PFSK-1 (cell line): ENCODE measurements around the gene UBXN1.

Experiments used
- FOXP2 ChIP-seq: optimal IDR thresholded peaks from 2 replicates; pipeline ENCODE3; 2011; ENCODE audit warnings: borderline replicate concordance, control low read depth, inconsistent platforms; ENCODE audit not compliant: insufficient read depth; ENCODE audit errors: extremely low read length, extremely low read depth
- POLR2AphosphoS5 ChIP-seq: IDR thresholded peaks from 2 replicates; pipeline ENCODE4 v1.6.1; 2012; ENCODE audit warnings: low read depth, mild to moderate bottlenecking, control low read depth, low read length, moderate library complexity
- REST ChIP-seq, 2 experiments: IDR thresholded peaks; 2 replicates each; pipeline versions ENCODE4 v1.6.1 to v1.8.0; 2011 to 2012; ENCODE audit warnings: low read depth in 2 of 2, low read length in 2 of 2, control low read depth in 1 of 2, inconsistent platforms in 1 of 2, mild to moderate bottlenecking in 1 of 2, moderate library complexity in 1 of 2; ENCODE audit not compliant: insufficient read depth in 1 of 2
- SIN3A ChIP-seq: IDR thresholded peaks from 2 replicates; pipeline ENCODE4 v1.6.1; 2012; ENCODE audit warnings: mild to moderate bottlenecking, low read length, moderate library complexity, borderline replicate concordance; ENCODE audit not compliant: insufficient read depth
- TAF1 ChIP-seq: IDR thresholded peaks from 2 replicates; pipeline ENCODE4 v1.6.1; 2012; ENCODE audit warnings: low read length, control low read depth, borderline replicate concordance; ENCODE audit not compliant: insufficient read depth

The UBXN1 gene

GRCh38 chr11:62649486-62649885 lies 29.4 kb downstream of the UBXN1 start:
- TF ChIP-seq TAF1 (no peak), FOXP2 (no peak), SIN3A (no peak), POLR2AphosphoS5 (no peak), REST (IDR thresholded peaks at IDR 0.05; ENCODE audit: insufficient read depth in 1 of 2, low read depth in 2 of 2, low read length in 2 of 2) (no peak)

- TF ChIP-seq POLR2AphosphoS5 (no peak), FOXP2 (no peak), SIN3A (no peak), REST (IDR thresholded peaks at IDR 0.05; ENCODE audit: insufficient read depth in 1 of 2, low read depth in 2 of 2, low read length in 2 of 2) (no peak), TAF1 (no peak)
Observed at GRCh38 chr11:62648967-62649364, 29.9 kb downstream of the UBXN1 start.

- TF ChIP-seq REST (IDR thresholded peaks at IDR 0.05; ENCODE audit: insufficient read depth in 1 of 2, low read depth in 2 of 2, low read length in 2 of 2), result no peak
- TF ChIP-seq POLR2AphosphoS5, result no peak
- TF ChIP-seq TAF1, result no peak
- no peak for TF ChIP-seq SIN3A
- TF ChIP-seq FOXP2, result no peak
Observed at GRCh38 chr11:62648185-62648966, 30.5 kb downstream of the UBXN1 start.

- TF ChIP-seq POLR2AphosphoS5 (no peak), REST (IDR thresholded peaks at IDR 0.05; ENCODE audit: insufficient read depth in 1 of 2, low read depth in 2 of 2, low read length in 2 of 2) (no peak), SIN3A (no peak), FOXP2 (no peak), TAF1 (no peak)
Observed at GRCh38 chr11:62647609-62648005, 31.3 kb downstream of the UBXN1 start.
